Endodermal cell (in vitro differentiated cells): ENCODE data around the gene DOHH. TPM values are rescaled to one million over a fixed set of nuclear protein-coding genes. Genes with fewer than 3 reads are reported as not detected.

Source experiments
- DNase-seq: peaks from one replicate; pipeline ENCODE4 v3.0.0-alpha.2; 2017
- H3K27ac ChIP-seq: 2 replicates; pipeline ENCODE4 v1.5.1; 2013; ENCODE audit warnings: mild to moderate bottlenecking, low read depth, low read length, moderate library complexity
- H3K27me3 ChIP-seq: 2 replicates; pipeline ENCODE4 v1.6.1; 2013; ENCODE audit warnings: mild to moderate bottlenecking, low read length, moderate library complexity; ENCODE audit not compliant: insufficient read depth, control insufficient read depth, poor library complexity, severe bottlenecking
- H3K36me3 ChIP-seq: 2 replicates; pipeline ENCODE4 v1.7.0; 2013; ENCODE audit warnings: mild to moderate bottlenecking, low read length, moderate library complexity; ENCODE audit not compliant: control insufficient read depth, insufficient read depth
- H3K4me1 ChIP-seq: one replicate; pipeline ENCODE4 v1.7.0; 2013; ENCODE audit warnings: low read length; ENCODE audit not compliant: control insufficient read depth, insufficient read depth
- H3K4me3 ChIP-seq: 2 replicates; pipeline ENCODE4 v1.5.1; 2013; ENCODE audit warnings: mild to moderate bottlenecking, low read length, moderate library complexity
- H3K9ac ChIP-seq: 2 replicates; pipeline ENCODE4 v1.6.1; 2013; ENCODE audit warnings: mild to moderate bottlenecking, low read length, moderate library complexity; ENCODE audit not compliant: poor library complexity, severe bottlenecking; ENCODE audit errors: extremely low read depth
- H3K9me3 ChIP-seq: 2 replicates; pipeline ENCODE4 v1.6.1; 2013; ENCODE audit warnings: mild to moderate bottlenecking, low read length, moderate library complexity; ENCODE audit not compliant: control insufficient read depth
- H3K27ac Mint-ChIP-seq: 2 replicates; pipeline ENCODE4 v1.8.0; 2020; ENCODE audit warnings: mixed read lengths
- H3K27me3 Mint-ChIP-seq: 2 replicates; pipeline ENCODE4 v1.8.0; 2021; ENCODE audit warnings: mild to moderate bottlenecking, mixed read lengths; ENCODE audit not compliant: insufficient read depth
- H3K36me3 Mint-ChIP-seq: 2 replicates; pipeline ENCODE4 v1.8.0; 2020; ENCODE audit warnings: low read depth, mixed read lengths
- H3K4me1 Mint-ChIP-seq: 2 replicates; pipeline ENCODE4 v1.8.0; 2020; ENCODE audit warnings: mixed read lengths
- H3K4me3 Mint-ChIP-seq: 2 replicates; pipeline ENCODE4 v1.8.0; 2020; ENCODE audit warnings: mild to moderate bottlenecking, moderate library complexity, mixed read lengths
- H3K9me3 Mint-ChIP-seq: 2 replicates; pipeline ENCODE4 v1.8.0; 2020; ENCODE audit warnings: mild to moderate bottlenecking, mixed read lengths
- WGBS, 2 experiments: methylation state at CpG; one replicate each; pipeline versions ENCODE4 v1.1.5 to v1.1.7; 2013; ENCODE audit warnings: missing lambda C conversion rate in 2 of 2, mixed read lengths in 1 of 2; ENCODE audit not compliant: insufficient coverage in 1 of 2, insufficient read length in 1 of 2; 5-methylcytosine and 5-hydroxymethylcytosine counted together
- total RNA-seq, 2 donors: library from RNA; stranded (reverse); fragmentation: NEBNext Ultra II Directional in 1 of 2; extraction: Animal tissue kit (Norgen Biotek cat#: 25700) in 1 of 2; gene quantifications; 2 replicates in 1 of 2; 3 replicates in 1 of 2; pipeline ENCODE4 v1.2.1, GENCODE V29; 2021
- TF ChIP-seq, protein P1 (sequence below): fragments of 200-600 bp; sonication (generic); conservative IDR thresholded peaks from 2 replicates; pipeline ENCODE4 v1.5.0; 2021; ENCODE audit warnings: antibody characterized with exemption, mild to moderate bottlenecking

Gene DOHH
- total RNA-seq, 2 donors from 2014 or later, result 13.4 to 14.3 TPM

DNA sequence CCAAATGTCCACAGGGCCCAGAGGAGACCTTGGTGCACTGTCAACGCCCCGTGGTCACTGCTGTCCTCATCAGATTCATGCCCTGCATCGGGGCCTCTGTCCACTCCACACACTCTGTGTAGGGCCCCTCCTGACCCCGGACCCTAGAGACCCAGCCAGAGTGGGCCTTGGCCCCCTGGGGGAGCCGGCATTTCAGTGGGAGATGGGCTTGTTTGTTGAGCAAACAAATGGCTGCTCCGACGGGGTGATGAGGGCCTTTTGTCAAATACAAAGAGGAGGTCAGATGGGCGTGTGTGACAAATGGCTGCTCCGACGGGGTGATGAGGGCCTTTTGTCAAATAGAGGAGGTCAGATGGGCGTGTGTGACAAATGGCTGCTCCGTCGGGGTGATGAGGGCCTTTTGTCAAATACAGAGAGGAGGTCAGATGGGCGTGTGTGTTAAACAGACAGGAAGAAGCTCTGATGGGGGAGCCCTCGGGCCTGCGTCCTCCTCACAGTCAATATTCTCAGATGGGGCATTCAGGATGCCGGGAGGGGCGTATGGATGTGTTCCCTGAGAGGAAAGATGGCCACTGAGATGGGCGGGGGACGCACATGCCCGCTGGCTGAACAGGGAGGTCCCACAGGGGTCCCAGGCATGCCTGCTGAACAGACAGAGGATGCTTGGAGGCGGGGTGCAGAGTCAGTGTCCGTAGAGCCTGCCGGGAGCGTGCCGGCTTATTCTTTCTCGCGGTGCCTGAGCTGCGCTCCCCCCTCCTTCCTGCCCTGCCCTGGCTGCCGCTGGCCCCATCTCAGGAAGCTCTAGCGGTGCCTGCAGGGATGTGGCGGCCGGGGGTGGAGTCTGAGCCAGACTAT lies 56.4 kb downstream of the DOHH start:
- H3K9ac ChIP-seq, result no peak overlapping the region
- no peaks in the 10 kb centered on the region for H3K9me3 Mint-ChIP-seq
- no peaks in the 10 kb centered on the region for H3K27me3 ChIP-seq
- peak; percentile 91 for DNase-seq
- H3K27ac Mint-ChIP-seq, result peak overlapping the region; percentile 67
- H3K4me3 Mint-ChIP-seq, result peak overlapping the region; percentile 3
- TF ChIP-seq, protein P1, sequence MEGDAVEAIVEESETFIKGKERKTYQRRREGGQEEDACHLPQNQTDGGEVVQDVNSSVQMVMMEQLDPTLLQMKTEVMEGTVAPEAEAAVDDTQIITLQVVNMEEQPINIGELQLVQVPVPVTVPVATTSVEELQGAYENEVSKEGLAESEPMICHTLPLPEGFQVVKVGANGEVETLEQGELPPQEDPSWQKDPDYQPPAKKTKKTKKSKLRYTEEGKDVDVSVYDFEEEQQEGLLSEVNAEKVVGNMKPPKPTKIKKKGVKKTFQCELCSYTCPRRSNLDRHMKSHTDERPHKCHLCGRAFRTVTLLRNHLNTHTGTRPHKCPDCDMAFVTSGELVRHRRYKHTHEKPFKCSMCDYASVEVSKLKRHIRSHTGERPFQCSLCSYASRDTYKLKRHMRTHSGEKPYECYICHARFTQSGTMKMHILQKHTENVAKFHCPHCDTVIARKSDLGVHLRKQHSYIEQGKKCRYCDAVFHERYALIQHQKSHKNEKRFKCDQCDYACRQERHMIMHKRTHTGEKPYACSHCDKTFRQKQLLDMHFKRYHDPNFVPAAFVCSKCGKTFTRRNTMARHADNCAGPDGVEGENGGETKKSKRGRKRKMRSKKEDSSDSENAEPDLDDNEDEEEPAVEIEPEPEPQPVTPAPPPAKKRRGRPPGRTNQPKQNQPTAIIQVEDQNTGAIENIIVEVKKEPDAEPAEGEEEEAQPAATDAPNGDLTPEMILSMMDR, result no peak
- peaks cover 10% of the 10 kb centered on the region for H3K4me1 Mint-ChIP-seq
- no peaks in the 10 kb centered on the region for H3K9me3 ChIP-seq
- H3K27ac ChIP-seq, result peak overlapping the region; percentile 96
- H3K27me3 Mint-ChIP-seq, result no peaks in the 10 kb centered on the region
- H3K36me3 Mint-ChIP-seq, result no peaks in the 10 kb centered on the region
- no peaks in the 10 kb centered on the region for H3K4me1 ChIP-seq
- no peaks in the 10 kb centered on the region for H3K36me3 ChIP-seq
- H3K4me3 ChIP-seq, result no peak overlapping the region
- WGBS, 2 experiments, result 35 to 39% methylated on average over 23 to 33 of the region's 33 CpGs

- no peaks in the 10 kb centered on the region for H3K4me1 ChIP-seq
- no peak overlapping the region for H3K9ac ChIP-seq
- Mint-ChIP-seq H3K36me3 (peaks cover 2% of the 10 kb centered on the region), H3K4me3 (no peak overlapping the region), H3K27ac (no peak overlapping the region), H3K9me3 (no peaks in the 10 kb centered on the region), H3K27me3 (no peaks in the 10 kb centered on the region), H3K4me1 (peaks cover 10% of the 10 kb centered on the region)
- TF ChIP-seq, protein P1, result no peak
- H3K27ac ChIP-seq, result no peak overlapping the region
- DNase-seq, result no peak
- no peaks in the 10 kb centered on the region for H3K27me3 ChIP-seq
- H3K9me3 ChIP-seq, result no peaks in the 10 kb centered on the region
- H3K4me3 ChIP-seq, result no peak overlapping the region
- 83 to 88% methylated on average over 12 to 15 of the region's 15 CpGs for WGBS, 2 experiments
- H3K36me3 ChIP-seq, result no peaks in the 10 kb centered on the region
Observed at GRCh38 chr19:3442487-3443071, 57.9 kb downstream of the DOHH start.

DNA sequence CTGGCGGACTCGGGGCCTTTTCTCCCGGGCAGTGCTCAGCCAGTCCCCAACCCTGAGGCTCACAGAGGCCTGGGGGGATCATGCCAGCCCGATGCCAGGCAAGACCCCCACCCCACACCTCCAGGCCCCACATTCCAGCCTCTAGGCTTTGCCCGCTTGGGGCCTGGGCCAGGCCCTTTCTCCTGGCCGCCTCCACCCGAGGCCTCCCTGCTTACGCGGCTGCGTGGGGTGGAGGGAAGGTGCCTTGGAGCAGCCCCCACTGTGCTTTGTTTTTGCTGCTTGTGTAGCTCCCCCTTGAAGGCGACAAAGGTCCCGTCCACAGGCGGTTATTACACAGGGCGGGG lies 58.5 kb downstream of the DOHH start:
- Mint-ChIP-seq H3K27me3 (no peaks in the 10 kb centered on the region), H3K4me3 (no peak overlapping the region), H3K9me3 (no peaks in the 10 kb centered on the region), H3K27ac (no peak overlapping the region), H3K36me3 (peaks cover 2% of the 10 kb centered on the region), H3K4me1 (peaks cover 10% of the 10 kb centered on the region)
- TF ChIP-seq, protein P1, result no peak
- no peak overlapping the region for H3K4me3 ChIP-seq
- no peaks in the 10 kb centered on the region for H3K27me3 ChIP-seq
- no peak overlapping the region for H3K27ac ChIP-seq
- WGBS, 2 experiments, result 72 to 73% methylated on average over 7 to 14 of the region's 14 CpGs
- H3K36me3 ChIP-seq, result no peaks in the 10 kb centered on the region
- no peaks in the 10 kb centered on the region for H3K9me3 ChIP-seq
- no peak for DNase-seq
- no peak overlapping the region for H3K9ac ChIP-seq
- no peaks in the 10 kb centered on the region for H3K4me1 ChIP-seq
